ENCODE results near the gene SLC43A3.
"Not testable (repeated sequence)": the region's sequence is repeated elsewhere in the genome, so short reads cannot be mapped to it uniquely, and the experiment has no call there.

SLC43A3 gene

GRCh38 chr11:57403802-57404147, 23.1 kb downstream of the SLC43A3 start:
- no peak for DNase-seq

GRCh38 chr11:57403003-57403801, 23.7 kb downstream of the SLC43A3 start:
- not testable (repeated sequence) for DNase-seq

- no peak for DNase-seq
Measured at GRCh38 chr11:57402188-57403002, 24.5 kb downstream of the SLC43A3 start.

- DNase-seq, result no peak
Measured at GRCh38 chr11:57399972-57400578, 26.8 kb downstream of the SLC43A3 start.

- no peak for DNase-seq
Measured at GRCh38 chr11:57399221-57399620, 27.7 kb downstream of the SLC43A3 start.

- no peak for DNase-seq
Measured at GRCh38 chr11:57397394-57397990, 29.4 kb downstream of the SLC43A3 start.

- DNase-seq, result no peak
Measured at GRCh38 chr11:57396744-57397143, 30.2 kb downstream of the SLC43A3 start.

- DNase-seq, result no peak
Measured at GRCh38 chr11:57395905-57396623, 30.9 kb downstream of the SLC43A3 start.

GRCh38 chr11:57394203-57394965, 32.5 kb downstream of the SLC43A3 start:
- DNase-seq, result no peak

- DNase-seq, result no peak
Measured at GRCh38 chr11:57392763-57393105, 34.2 kb downstream of the SLC43A3 start.

GRCh38 chr11:57392066-57392762, 34.7 kb downstream of the SLC43A3 start:
- DNase-seq, result no peak

- DNase-seq, result no peak
Measured at GRCh38 chr11:57391539-57391938, 35.4 kb downstream of the SLC43A3 start.

GRCh38 chr11:57391111-57391510, 35.8 kb downstream of the SLC43A3 start:
- no peak for DNase-seq

- DNase-seq, result no peak
Measured at GRCh38 chr11:57390535-57390934, 36.4 kb downstream of the SLC43A3 start, which contains the start of gene PRG2. Gene PRG2, minus strand, starts transcription at chr11:57390650. Its CDS starts 706 bp downstream, at chr11:57389944.

- DNase-seq, result no peak
Measured at GRCh38 chr11:57387289-57388030, 39.5 kb downstream of the SLC43A3 start.

- DNase-seq, result no peak
Measured at GRCh38 chr11:57386178-57386940, 40.6 kb downstream of the SLC43A3 start.

GRCh38 chr11:57380975-57381374, 45.9 kb downstream of the SLC43A3 start, which contains the start of gene PRG3:
Gene PRG3, minus strand, starts transcription at chr11:57381150. Its CDS starts 442 bp downstream, at chr11:57380708.
- no peak for DNase-seq

- DNase-seq, result no peak
Measured at GRCh38 chr11:57379732-57380131, 47.2 kb downstream of the SLC43A3 start.

GRCh38 chr11:57378186-57378585, 48.7 kb downstream of the SLC43A3 start:
- no peak for DNase-seq

GRCh38 chr11:57377107-57377506, 49.8 kb downstream of the SLC43A3 start:
- DNase-seq, result no peak
